GM19238 (cell line): Measurements from ENCODE around the gene CRY2.

Source experiments
- DNase-seq: peaks from one replicate; pipeline ENCODE4 v3.0.0; 2011; ENCODE audit warnings: low spot score; ENCODE audit not compliant: insufficient read length

Gene CRY2

GRCh38 chr11:45930031-45930794 lies 82.9 kb downstream of the CRY2 start:
- peak; percentile 92 for DNase-seq

GRCh38 chr11:45930951-45931570 lies 83.8 kb downstream of the CRY2 start:
- no peak for DNase-seq

- no peak for DNase-seq
Observed at GRCh38 chr11:45931739-45932138, 84.5 kb downstream of the CRY2 start.

- no peak for DNase-seq
Observed at GRCh38 chr11:45932217-45932616, 84.9 kb downstream of the CRY2 start.
